Spleen (tissue), 11 donors: ENCODE measurements around the gene PRKCE. TPM values are rescaled to one million over a fixed set of nuclear protein-coding genes. Genes with fewer than 3 reads are reported as not detected.

Source experiments
- DNase-seq: peaks from one replicate; pipeline ENCODE4 v3.0.0-alpha.2; 2020
- H3K27ac ChIP-seq, 8 donors: fragments of 200-600 bp; sonication (generic) in 7 of 8; 1 replicate in 4 of 8; 2 replicates in 4 of 8; pipeline versions ENCODE4 v1.5.0 to v1.8.0; 2016 to 2021; ENCODE audit warnings: inconsistent platforms in 4 of 8, mild to moderate bottlenecking in 4 of 8, moderate library complexity in 1 of 8
- H3K27me3 ChIP-seq, 7 donors: fragments of 200-600 bp; sonication (generic) in 6 of 7; replicated peaks in 1 of 7; 1 replicate in 4 of 7; 2 replicates in 3 of 7; pipeline versions ENCODE4 v1.5.0 to v1.8.0; 2016 to 2021; ENCODE audit warnings: inconsistent platforms in 3 of 7, mild to moderate bottlenecking in 1 of 7
- H3K36me3 ChIP-seq, 6 donors: fragments of 200-600 bp; sonication (generic) in 5 of 6; 1 replicate in 4 of 6; 2 replicates in 2 of 6; pipeline versions ENCODE4 v1.5.0 to v1.8.0; 2016 to 2021; ENCODE audit warnings: inconsistent platforms in 2 of 6
- H3K4me1 ChIP-seq, 6 donors: fragments of 200-600 bp; sonication (generic) in 5 of 6; 1 replicate in 3 of 6; 2 replicates in 3 of 6; pipeline versions ENCODE4 v1.5.0 to v1.8.0; 2016 to 2021; ENCODE audit warnings: inconsistent platforms in 3 of 6
- H3K4me3 ChIP-seq, 8 donors: fragments of 200-600 bp; sonication (generic) in 7 of 8; 1 replicate in 4 of 8; 2 replicates in 4 of 8; pipeline versions ENCODE4 v1.5.0 to v1.8.0; 2016 to 2021; ENCODE audit warnings: inconsistent platforms in 4 of 8, mild to moderate bottlenecking in 4 of 8, moderate library complexity in 2 of 8
- H3K9me3 ChIP-seq, 8 donors: fragments of 200-600 bp; sonication (generic) in 7 of 8; 1 replicate in 4 of 8; 2 replicates in 4 of 8; pipeline versions ENCODE4 v1.5.0 to v1.8.0; 2016 to 2021; ENCODE audit warnings: inconsistent platforms in 4 of 8
- POLR2A ChIP-seq, 3 donors: fragments of 450-650 bp; IDR thresholded peaks; one replicate each; pipeline ENCODE4 v1.5.1; 2017; ENCODE audit warnings: antibody characterized with exemption in 3 of 3, mild to moderate bottlenecking in 1 of 3
- POLR2AphosphoS5 ChIP-seq, 3 donors: sonication (generic); formaldehyde crosslinking; IDR thresholded peaks; one replicate each; pipeline ENCODE4 v1.5.1; 2017; ENCODE audit warnings: antibody characterized with exemption in 3 of 3
- WGBS, 5 donors: extraction: QIAGEN DNeasy Blood & Tissue Kit in 3 of 5; methylation state at CpG; one replicate each; pipeline versions ENCODE4 v1.1.5 to v1.1.7; 2013 to 2018; 5-methylcytosine and 5-hydroxymethylcytosine counted together
- intact Hi-C: fragments of 100-400 bp; cut with DNase I; formaldehyde crosslinking; loops from one replicate; pipeline ENCODE4 v1.15.0; 2023; ENCODE audit warnings: low total_unique reads
- polyA plus RNA-seq, 3 donors: library from polyadenylated mRNA; stranded (reverse); fragments of 200-250 nt; gene quantifications; one replicate each; pipeline ENCODE4 v1.2.1, GENCODE V29; 2013
- total RNA-seq, 7 donors: library from RNA; depleted of rRNA in 3 of 7; stranded (reverse); fragments of >200 nt in 3 of 7; fragmentation: NEBNext Ultra II Directional in 4 of 7; extraction: Animal tissue kit (Norgen Biotek cat#: 25700) in 4 of 7; gene quantifications; one replicate each; pipeline versions ENCODE4 v1.1.0 to v1.2.1, GENCODE V29; 2016 to 2021
- TF ChIP-seq, protein P1 (sequence below), 11 experiments: fragments of 200-600 bp in 7 of 11; fragments of 450-650 bp in 4 of 11; sonication (generic) in 4 of 11; IDR thresholded peaks in 8 of 11; conservative IDR thresholded peaks in 3 of 11; 1 replicate in 7 of 11; 2 replicates in 4 of 11; pipeline versions ENCODE4 v1.4.0 to v1.8.0; 2016 to 2021; ENCODE audit warnings: antibody characterized with exemption in 11 of 11, inconsistent platforms in 4 of 11, mild to moderate bottlenecking in 1 of 11
- donor health status: healthy with polysubstance abuse.
- donor health status: DM: no; HTN: no; CAD: no; lungs with moderate emphysema.
- donor health status: DM: no; HTN: no; CAD: no.
- donor health status: Bipolar disorder and iron deficiency.
- donor health status: healthy.
- donor health status: DM: no; HTN: no; CAD: no.
- donor health status: DM: yes; HTN: yes; CAD: no.

PRKCE gene
- total and polyA plus RNA-seq, 10 donors: 2.5 to 43.6 (median 18.8) TPM

DNA sequence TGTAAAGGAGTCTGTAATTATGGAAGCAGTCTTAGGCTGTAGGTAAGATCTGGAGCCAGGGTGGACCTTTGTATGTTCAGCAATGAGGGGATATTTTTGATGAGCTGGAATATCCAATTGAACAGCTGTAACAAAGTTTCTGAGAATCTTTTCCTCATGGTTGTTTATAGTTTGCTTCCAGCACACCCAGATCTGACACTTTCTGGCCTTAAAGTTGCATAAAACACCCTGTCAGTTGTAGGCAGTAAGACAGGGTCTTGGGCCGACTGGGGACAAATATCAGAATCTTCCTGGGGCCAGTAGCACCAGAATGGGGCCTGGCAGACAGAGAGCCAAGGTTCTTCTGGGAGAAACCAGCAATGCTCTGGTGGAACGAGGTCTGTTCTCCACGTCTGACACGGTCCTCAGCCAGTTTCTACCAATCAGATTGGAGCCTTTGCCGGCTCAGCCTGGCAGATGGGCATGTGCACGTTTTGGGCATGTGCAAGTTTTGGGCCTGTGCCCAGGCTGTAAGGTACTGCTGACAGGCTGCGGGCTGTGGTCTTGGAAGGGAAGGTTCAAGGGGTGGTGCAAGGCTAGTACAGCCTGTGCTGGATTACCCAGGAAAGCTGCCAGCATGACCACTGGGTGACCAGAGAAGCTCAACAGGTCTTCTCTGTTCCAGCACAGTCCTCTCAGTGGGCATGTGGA is 89.8 kb downstream of the PRKCE start:
- no peaks in the 10 kb centered on the region for H3K27me3 ChIP-seq
- no peak for TF ChIP-seq POLR2AphosphoS5 (IDR thresholded peaks at IDR 0.05)
- TF ChIP-seq, protein P1, sequence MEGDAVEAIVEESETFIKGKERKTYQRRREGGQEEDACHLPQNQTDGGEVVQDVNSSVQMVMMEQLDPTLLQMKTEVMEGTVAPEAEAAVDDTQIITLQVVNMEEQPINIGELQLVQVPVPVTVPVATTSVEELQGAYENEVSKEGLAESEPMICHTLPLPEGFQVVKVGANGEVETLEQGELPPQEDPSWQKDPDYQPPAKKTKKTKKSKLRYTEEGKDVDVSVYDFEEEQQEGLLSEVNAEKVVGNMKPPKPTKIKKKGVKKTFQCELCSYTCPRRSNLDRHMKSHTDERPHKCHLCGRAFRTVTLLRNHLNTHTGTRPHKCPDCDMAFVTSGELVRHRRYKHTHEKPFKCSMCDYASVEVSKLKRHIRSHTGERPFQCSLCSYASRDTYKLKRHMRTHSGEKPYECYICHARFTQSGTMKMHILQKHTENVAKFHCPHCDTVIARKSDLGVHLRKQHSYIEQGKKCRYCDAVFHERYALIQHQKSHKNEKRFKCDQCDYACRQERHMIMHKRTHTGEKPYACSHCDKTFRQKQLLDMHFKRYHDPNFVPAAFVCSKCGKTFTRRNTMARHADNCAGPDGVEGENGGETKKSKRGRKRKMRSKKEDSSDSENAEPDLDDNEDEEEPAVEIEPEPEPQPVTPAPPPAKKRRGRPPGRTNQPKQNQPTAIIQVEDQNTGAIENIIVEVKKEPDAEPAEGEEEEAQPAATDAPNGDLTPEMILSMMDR (IDR thresholded peaks at IDR 0.05 in 8 of 11, conservative IDR thresholded peaks at IDR 0.05 in 3 of 11): no peak
- no peak for TF ChIP-seq POLR2A (IDR thresholded peaks at IDR 0.05)
- no peaks in the 10 kb centered on the region for H3K9me3 ChIP-seq
- H3K36me3 ChIP-seq: peaks cover 0 to 10% (median 0%) of the 10 kb centered on the region in 6 donors
- DNase-seq: no peak
- intact Hi-C loops: no loop called here
- no peak overlapping the region for H3K27ac ChIP-seq
- no peak overlapping the region for H3K4me3 ChIP-seq
- WGBS, 5 donors: 85 to 90% (median 87%) methylated on average over 7 of the region's 7 CpGs
- H3K4me1 ChIP-seq: peaks cover 0 to 39% (median 7%) of the 10 kb centered on the region in 6 donors

DNA sequence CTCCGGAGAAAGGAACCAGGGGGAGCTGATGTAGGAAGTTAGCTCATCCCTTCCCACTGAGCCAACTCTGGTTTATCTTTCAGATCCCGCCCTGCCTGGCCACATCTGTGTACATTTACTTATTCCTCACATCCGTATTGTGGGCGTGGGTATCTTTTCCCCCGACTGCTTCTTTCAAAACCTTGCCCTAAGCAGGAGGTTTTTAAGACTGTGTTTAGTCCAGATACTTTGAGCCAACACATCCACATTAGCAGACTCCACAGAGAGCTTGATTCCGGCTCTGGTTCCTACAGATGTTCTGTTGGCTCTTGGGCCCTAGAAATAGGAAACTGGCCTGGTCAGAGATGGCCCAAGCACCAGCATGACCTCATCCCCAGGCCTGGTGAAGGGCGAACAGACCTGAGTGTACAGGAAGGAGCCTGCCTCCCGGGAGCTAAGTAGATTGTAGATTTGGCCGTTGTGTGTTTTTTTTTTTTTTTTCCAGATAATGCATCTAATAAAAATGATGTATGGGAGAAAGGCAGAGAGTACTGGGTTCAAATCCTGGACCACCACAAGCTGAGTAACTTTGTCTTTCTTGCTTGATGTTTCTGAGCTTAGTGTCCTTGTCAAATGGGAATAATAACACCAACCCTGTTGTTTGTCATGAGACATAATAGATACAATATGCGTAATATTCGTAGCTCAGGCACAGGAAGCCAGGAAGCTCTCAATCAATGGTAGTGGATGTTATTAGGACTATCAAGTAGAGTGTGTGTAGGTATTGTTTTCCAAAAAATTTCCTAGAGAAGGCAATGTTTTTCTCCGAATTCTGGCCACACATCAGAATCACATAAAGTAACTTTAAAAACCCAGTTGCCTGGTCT is 92.3 kb downstream of the PRKCE start:
- Histone ChIP-seq H3K36me3 (no peaks in the 10 kb centered on the region), H3K27ac (peak overlapping the region in 1 of 8 donors; percentile 42), H3K4me1 (peaks cover 0 to 41% (median 9%) of the 10 kb centered on the region in 6 donors), H3K27me3 (no peaks in the 10 kb centered on the region), H3K9me3 (peaks cover 0 to 10% (median 6%) of the 10 kb centered on the region in 8 donors), H3K4me3 (no peak overlapping the region)
- WGBS, 5 donors: 67 to 79% (median 74%) methylated on average over 12 of the region's 12 CpGs
- TF ChIP-seq, protein P1 (IDR thresholded peaks at IDR 0.05 in 8 of 11, conservative IDR thresholded peaks at IDR 0.05 in 3 of 11): no peak
- TF ChIP-seq POLR2AphosphoS5 (IDR thresholded peaks at IDR 0.05): peak in 2 of 3 donors; percentile 9 to 14
- no peak for TF ChIP-seq POLR2A (IDR thresholded peaks at IDR 0.05)
- intact Hi-C loops: no loop called here
- DNase-seq: no peak

DNA sequence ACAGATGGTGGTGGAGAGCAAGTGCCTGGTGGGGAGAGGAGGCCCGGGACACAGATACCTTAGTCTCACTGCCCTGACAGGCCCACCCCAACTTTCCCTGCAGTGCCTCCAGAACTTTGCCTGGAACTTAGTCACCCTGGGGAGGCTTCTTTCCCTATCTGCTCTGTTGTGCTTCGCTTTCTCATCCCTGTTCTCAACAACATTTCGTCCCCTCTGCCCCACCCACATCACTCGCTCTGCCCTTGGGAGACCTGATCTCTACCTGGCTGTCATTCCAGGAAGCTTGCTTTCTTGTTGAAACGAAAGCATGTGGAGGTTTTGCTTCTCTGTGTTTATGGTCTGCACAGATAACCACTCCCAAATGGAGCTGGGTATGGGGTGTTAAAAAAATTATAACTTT is 93.8 kb downstream of the PRKCE start:
- Histone ChIP-seq H3K27ac (no peak overlapping the region), H3K27me3 (no peaks in the 10 kb centered on the region), H3K4me1 (peaks cover 0 to 49% (median 12%) of the 10 kb centered on the region in 6 donors), H3K9me3 (peaks cover 0 to 10% (median 6%) of the 10 kb centered on the region in 8 donors), H3K36me3 (no peaks in the 10 kb centered on the region), H3K4me3 (no peak overlapping the region)
- no peak for DNase-seq
- TF ChIP-seq POLR2AphosphoS5 (IDR thresholded peaks at IDR 0.05) (no peak), POLR2A (IDR thresholded peaks at IDR 0.05) (no peak)
- TF ChIP-seq, protein P1 (IDR thresholded peaks at IDR 0.05 in 8 of 11, conservative IDR thresholded peaks at IDR 0.05 in 3 of 11): no peak
- intact Hi-C loops: no loop called here
- 84 to 94% (median 88%) methylated on average over 5 of the region's 5 CpGs for WGBS, 5 donors

DNA sequence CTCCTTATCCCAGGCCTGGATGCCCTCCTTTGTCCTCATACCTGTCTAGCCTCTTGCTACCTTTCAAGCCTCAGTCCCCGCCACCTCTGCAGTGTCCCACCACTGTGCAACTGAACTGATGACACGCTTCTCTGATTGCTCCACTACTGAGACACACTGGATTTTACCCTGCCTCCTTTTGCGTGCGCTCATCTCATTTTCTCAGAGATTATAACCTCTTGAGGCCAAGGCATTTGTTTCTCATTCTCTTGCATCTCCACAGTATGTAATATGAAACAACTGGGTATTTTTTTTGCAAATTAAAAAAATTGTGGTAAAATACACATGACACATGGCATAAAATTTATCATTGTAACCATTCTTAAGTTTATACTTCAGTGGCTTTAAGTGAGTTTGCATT is 95.4 kb downstream of the PRKCE start:
- H3K9me3 ChIP-seq: peaks cover 0 to 10% (median 6%) of the 10 kb centered on the region in 8 donors

More for the DNA sequence above, 95.4 kb downstream of the PRKCE start:
- intact Hi-C loops: no loop called here
- WGBS, 5 donors: 88 to 90% (median 89%) methylated on average over 4 of the region's 4 CpGs
- TF ChIP-seq, protein P1 (IDR thresholded peaks at IDR 0.05 in 8 of 11, conservative IDR thresholded peaks at IDR 0.05 in 3 of 11): no peak
- TF ChIP-seq POLR2AphosphoS5 (IDR thresholded peaks at IDR 0.05): no peak
- no peak for TF ChIP-seq POLR2A (IDR thresholded peaks at IDR 0.05)
- no peak overlapping the region for H3K4me3 ChIP-seq
- H3K27me3 ChIP-seq: no peaks in the 10 kb centered on the region
- H3K4me1 ChIP-seq: peaks cover 0 to 47% (median 12%) of the 10 kb centered on the region in 6 donors
- H3K36me3 ChIP-seq: no peaks in the 10 kb centered on the region
- no peak overlapping the region for H3K27ac ChIP-seq
- DNase-seq: no peak
